MM.1S (cell line): ENCODE results near the gene MMP11.

Experiments used
- DNase-seq: peaks from one replicate; pipeline ENCODE4 v3.0.0-alpha.2; 2015
- H2AFZ ChIP-seq: fragments of 300-600 bp; sonication (generic); 2 replicates; pipeline ENCODE4 v1.6.0; 2016; ENCODE audit warnings: antibody characterized with exemption, low read length
- H3F3A ChIP-seq: fragments of 300-600 bp; sonication (generic); 2 replicates; pipeline ENCODE4 v1.6.1; 2016; ENCODE audit warnings: mild to moderate bottlenecking, antibody characterized with exemption, low read length, moderate library complexity, mixed read lengths; ENCODE audit not compliant: insufficient read depth
- H3K27ac ChIP-seq: fragments of 300-600 bp; sonication (generic); 2 replicates; pipeline ENCODE4 v1.5.1; 2016; ENCODE audit warnings: mild to moderate bottlenecking, low read length
- H3K27me3 ChIP-seq: fragments of 300-600 bp; sonication (generic); replicated peaks from 2 replicates; pipeline ENCODE4 v1.6.0; 2016; ENCODE audit warnings: low read length; ENCODE audit not compliant: insufficient read depth
- H3K36me3 ChIP-seq: fragments of 300-600 bp; sonication (generic); replicated peaks from 2 replicates; pipeline ENCODE4 v1.6.1; 2016; ENCODE audit warnings: mild to moderate bottlenecking, low read length, mixed read lengths; ENCODE audit not compliant: insufficient read depth
- H3K4me1 ChIP-seq: fragments of 300-600 bp; sonication (generic); 2 replicates; pipeline ENCODE4 v1.6.1; 2016; ENCODE audit warnings: low read length, mixed read lengths
- H3K4me2 ChIP-seq: fragments of 300-600 bp; sonication (generic); 2 replicates; pipeline ENCODE4 v1.6.0; 2016; ENCODE audit warnings: low read depth, low read length
- H3K4me3 ChIP-seq: fragments of 300-600 bp; sonication (generic); 2 replicates; pipeline ENCODE4 v1.5.1; 2016; ENCODE audit warnings: low read length, mixed read lengths
- H3K79me2 ChIP-seq: fragments of 300-600 bp; sonication (generic); 2 replicates; pipeline ENCODE4 v1.6.1; 2016; ENCODE audit warnings: mixed run types, low read length, mixed read lengths
- H3K9ac ChIP-seq: fragments of 300-600 bp; sonication (generic); 2 replicates; pipeline ENCODE4 v1.6.1; 2016; ENCODE audit warnings: low read length, mixed read lengths
- H3K9me2 ChIP-seq: fragments of 300-600 bp; sonication (generic); replicated peaks from 2 replicates; pipeline ENCODE4 v1.6.1; 2016; ENCODE audit warnings: mild to moderate bottlenecking, low read length, mixed read lengths; ENCODE audit not compliant: insufficient read depth
- H3K9me3 ChIP-seq: fragments of 300-600 bp; sonication (generic); replicated peaks from 2 replicates; pipeline ENCODE4 v1.6.1; 2016; ENCODE audit warnings: mild to moderate bottlenecking, low read length, mixed read lengths; ENCODE audit not compliant: insufficient read depth
- H4K20me1 ChIP-seq: fragments of 300-600 bp; sonication (generic); 2 replicates; pipeline ENCODE4 v1.6.1; 2016; ENCODE audit warnings: mild to moderate bottlenecking, low read length, moderate library complexity, mixed read lengths; ENCODE audit not compliant: insufficient read depth
- EZH2 ChIP-seq: fragments of 300-600 bp; sonication (generic); optimal IDR thresholded peaks from 2 replicates; pipeline ENCODE3; 2017; ENCODE audit warnings: low read depth, mild to moderate bottlenecking, antibody characterized with exemption, low read length, mixed read lengths
- EZH2phosphoT487 ChIP-seq: fragments of 300-600 bp; sonication (generic); IDR thresholded peaks from 2 replicates; pipeline ENCODE4 v1.6.1; 2018; ENCODE audit warnings: antibody characterized with exemption, low read length
- TF ChIP-seq, protein P1 (sequence below): fragments of 300-600 bp; sonication (generic); IDR thresholded peaks from 2 replicates; pipeline ENCODE4 v1.5.1; 2016; ENCODE audit warnings: antibody characterized with exemption, low read length, mixed read lengths

The MMP11 gene

DNA sequence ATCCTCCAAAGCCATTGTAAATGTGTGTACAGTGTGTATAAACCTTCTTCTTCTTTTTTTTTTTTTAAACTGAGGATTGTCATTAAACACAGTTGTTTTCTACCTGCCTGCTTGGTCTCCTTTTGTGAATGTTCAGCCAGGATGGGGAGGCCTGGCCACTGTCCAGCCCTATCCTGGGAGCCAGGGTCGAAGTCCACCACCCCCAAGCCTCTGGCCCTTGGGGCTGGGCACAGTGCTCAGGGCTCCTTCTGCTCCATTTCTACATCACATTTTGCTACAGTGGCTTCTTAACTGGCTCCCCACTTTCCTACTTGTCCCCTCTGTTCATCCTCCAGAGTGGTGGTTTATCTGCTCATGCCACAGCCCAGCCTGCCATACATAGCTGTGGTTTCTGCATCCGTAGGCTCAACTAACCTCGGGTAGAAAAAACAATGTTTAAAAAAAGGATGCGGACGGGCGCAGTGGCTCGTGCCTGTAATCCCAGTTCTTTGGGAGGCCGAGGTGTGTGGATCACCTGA is 11.6 kb downstream of the MMP11 start:
- H3K4me3 ChIP-seq: no peak overlapping the region
- peaks cover 15% of the 10 kb centered on the region for H3F3A ChIP-seq
- H3K4me1 ChIP-seq: peaks cover 18% of the 10 kb centered on the region; the same call in 1 of the 2 replicates
- no peaks in the 10 kb centered on the region for H4K20me1 ChIP-seq
- no peak overlapping the region for H3K9ac ChIP-seq
- H3K36me3 ChIP-seq: no peaks in the 10 kb centered on the region
- no peak overlapping the region for H2AFZ ChIP-seq
- peaks cover 20% of the 10 kb centered on the region for H3K79me2 ChIP-seq
- H3K27me3 ChIP-seq: no peaks in the 10 kb centered on the region
- DNase-seq: no peak
- no peak for TF ChIP-seq EZH2phosphoT487
- TF ChIP-seq EZH2: no peak
- TF ChIP-seq, protein P1, sequence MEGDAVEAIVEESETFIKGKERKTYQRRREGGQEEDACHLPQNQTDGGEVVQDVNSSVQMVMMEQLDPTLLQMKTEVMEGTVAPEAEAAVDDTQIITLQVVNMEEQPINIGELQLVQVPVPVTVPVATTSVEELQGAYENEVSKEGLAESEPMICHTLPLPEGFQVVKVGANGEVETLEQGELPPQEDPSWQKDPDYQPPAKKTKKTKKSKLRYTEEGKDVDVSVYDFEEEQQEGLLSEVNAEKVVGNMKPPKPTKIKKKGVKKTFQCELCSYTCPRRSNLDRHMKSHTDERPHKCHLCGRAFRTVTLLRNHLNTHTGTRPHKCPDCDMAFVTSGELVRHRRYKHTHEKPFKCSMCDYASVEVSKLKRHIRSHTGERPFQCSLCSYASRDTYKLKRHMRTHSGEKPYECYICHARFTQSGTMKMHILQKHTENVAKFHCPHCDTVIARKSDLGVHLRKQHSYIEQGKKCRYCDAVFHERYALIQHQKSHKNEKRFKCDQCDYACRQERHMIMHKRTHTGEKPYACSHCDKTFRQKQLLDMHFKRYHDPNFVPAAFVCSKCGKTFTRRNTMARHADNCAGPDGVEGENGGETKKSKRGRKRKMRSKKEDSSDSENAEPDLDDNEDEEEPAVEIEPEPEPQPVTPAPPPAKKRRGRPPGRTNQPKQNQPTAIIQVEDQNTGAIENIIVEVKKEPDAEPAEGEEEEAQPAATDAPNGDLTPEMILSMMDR: no peak
- no peaks in the 10 kb centered on the region for H3K9me2 ChIP-seq
- H3K4me2 ChIP-seq: no peak overlapping the region
- H3K27ac ChIP-seq: no peak overlapping the region
- H3K9me3 ChIP-seq: no peaks in the 10 kb centered on the region

DNA sequence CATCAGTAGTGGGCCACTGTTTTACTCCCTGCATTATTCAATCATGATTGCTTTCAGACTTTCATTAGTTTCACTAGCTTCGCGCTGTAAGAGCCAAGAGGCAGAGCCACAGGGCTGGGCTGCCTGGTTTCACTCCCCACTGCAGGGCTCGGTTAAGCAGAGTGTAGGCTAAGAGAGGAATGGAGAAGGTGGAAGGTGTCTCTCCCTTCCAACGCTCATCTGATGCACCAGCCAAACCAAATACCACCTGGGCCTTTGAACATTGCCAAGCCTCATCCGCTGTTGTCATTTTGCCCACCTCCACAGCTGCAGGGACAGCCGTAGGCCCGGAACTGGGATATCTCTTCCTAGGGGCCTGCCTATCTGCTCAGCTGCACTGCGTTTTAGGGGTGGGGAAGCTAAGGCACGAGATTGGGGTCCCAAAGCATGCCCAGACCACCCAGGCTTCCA is 13.6 kb downstream of the MMP11 start:
- Histone ChIP-seq H3K79me2 (peaks cover 40% of the 10 kb centered on the region), H3K27me3 (no peaks in the 10 kb centered on the region), H2AFZ (peak overlapping the region; percentile 69), H3F3A (peaks cover 15% of the 10 kb centered on the region), H3K9me3 (no peaks in the 10 kb centered on the region), H3K9ac (peak overlapping the region; percentile 99), H3K9me2 (no peaks in the 10 kb centered on the region), H3K4me3 (peak overlapping the region; percentile 77), H3K4me2 (peak overlapping the region; percentile 100), H4K20me1 (no peaks in the 10 kb centered on the region), H3K27ac (peak overlapping the region; percentile 95), H3K36me3 (no peaks in the 10 kb centered on the region), H3K4me1 (peaks cover 18% of the 10 kb centered on the region; the same call in 1 of the 2 replicates)
- DNase-seq: peak; percentile 70
- TF ChIP-seq EZH2: no peak

DNA sequence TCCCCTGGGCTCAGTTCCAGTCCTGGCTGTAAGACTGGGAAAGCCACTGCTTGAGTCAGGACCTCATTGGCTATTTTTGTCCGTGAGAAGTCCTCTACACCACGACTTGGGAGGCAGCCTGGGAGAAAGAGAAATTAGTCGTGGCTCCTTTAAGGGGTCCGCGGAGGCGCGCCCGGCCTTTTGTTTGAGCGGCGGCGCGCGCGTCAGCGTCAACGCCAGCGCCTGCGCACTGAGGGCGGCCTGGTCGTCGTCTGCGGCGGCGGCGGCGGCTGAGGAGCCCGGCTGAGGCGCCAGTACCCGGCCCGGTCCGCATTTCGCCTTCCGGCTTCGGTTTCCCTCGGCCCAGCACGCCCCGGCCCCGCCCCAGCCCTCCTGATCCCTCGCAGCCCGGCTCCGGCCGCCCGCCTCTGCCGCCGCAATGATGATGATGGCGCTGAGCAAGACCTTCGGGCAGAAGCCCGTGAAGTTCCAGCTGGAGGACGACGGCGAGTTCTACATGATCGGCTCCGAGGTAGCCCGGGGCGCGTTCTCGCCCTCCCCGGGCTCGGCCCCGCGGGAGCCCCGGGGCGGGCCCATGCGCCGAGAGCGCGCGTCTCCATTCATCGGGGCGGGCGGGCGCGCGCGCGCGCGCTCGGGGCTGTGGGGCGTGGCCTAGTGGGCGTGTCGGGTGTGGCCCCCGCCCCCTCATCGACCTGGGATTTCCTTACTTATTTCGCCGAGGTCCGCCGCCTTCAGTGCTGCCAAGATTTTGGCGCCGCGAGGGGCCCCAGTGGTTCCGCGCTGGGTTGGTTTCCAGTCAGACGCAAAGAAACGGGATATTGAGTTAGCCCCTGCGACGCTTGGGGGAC is 14.3 kb downstream of the MMP11 start, which contains the start of gene SMARCB1:
TSS of gene SMARCB1 (plus strand) at position 215 of the 848 bp plus-strand sequence. CDS start at position 419, 204 bp downstream.
- peaks cover 47% of the 10 kb centered on the region for H3K79me2 ChIP-seq
- H3K36me3 ChIP-seq: no peaks in the 10 kb centered on the region

More for the DNA sequence above, 14.3 kb downstream of the MMP11 start, which contains the start of gene SMARCB1:
- Histone ChIP-seq H3F3A (peaks cover 15% of the 10 kb centered on the region), H3K27ac (peak within 1 kb of the TSS; percentile 95), H3K4me1 (peaks cover 18% of the 10 kb centered on the region; the same call in 1 of the 2 replicates), H3K27me3 (no peaks in the 10 kb centered on the region), H2AFZ (peak within 1 kb of the TSS; percentile 69), H3K4me2 (peak within 1 kb of the TSS; percentile 100), H3K9me2 (no peaks in the 10 kb centered on the region), H3K9me3 (no peaks in the 10 kb centered on the region), H3K4me3 (peak within 1 kb of the TSS; percentile 77), H3K9ac (peak within 1 kb of the TSS; percentile 99), H4K20me1 (no peaks in the 10 kb centered on the region)
- TF ChIP-seq EZH2 (no peak), EZH2phosphoT487 (no peak)
- TF ChIP-seq, protein P1: no peak
- DNase-seq: peak; percentile 89
